OCI-M2 (cell line): ENCODE data around the gene C19orf33.
"Not testable (repeated sequence)": the region's sequence is repeated elsewhere in the genome, so short reads cannot be mapped to it uniquely, and the experiment has no call there.

Experiments
- DNase-seq: peaks from one replicate; lab custom pipeline; 2025; ENCODE audit not compliant: unreplicated experiment; lab: John Stamatoyannopoulos, UW

Gene C19orf33

DNA sequence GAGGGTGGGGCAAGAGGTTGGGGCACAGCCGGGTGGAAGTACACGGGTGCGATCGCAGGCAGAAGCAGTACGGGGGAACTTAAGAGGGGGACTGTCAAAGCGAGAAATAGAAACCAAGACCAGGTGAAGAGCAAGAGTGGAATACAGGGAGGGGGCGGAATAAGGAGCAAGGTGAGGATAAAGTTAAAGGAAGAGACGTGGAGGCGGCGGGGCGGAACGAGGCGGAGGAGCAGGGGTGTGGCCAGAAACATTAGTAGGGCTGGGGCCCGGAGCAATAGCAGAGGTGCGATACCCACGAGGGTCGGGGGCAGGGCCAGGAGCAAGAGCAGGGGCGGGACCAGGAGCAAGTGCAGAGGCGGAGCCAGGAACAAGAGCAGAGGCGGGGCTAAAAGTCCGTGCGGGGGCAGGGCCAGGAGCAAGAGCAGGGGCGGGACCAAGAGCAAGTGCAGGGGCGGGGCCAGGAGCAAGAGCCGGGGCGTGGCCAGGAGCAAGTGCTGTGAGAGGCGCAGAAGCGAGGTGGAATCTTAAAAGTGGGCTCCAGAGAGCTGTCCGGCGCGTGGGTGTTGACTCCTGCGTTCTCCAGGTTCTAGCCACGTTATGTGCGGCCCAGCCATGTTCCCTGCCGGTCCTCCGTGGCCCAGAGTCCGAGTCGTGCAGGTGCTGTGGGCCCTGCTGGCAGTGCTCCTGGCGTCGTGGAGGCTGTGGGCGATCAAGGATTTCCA is 32.7 kb downstream of the C19orf33 start:
- peak; percentile 99 for DNase-seq

DNA sequence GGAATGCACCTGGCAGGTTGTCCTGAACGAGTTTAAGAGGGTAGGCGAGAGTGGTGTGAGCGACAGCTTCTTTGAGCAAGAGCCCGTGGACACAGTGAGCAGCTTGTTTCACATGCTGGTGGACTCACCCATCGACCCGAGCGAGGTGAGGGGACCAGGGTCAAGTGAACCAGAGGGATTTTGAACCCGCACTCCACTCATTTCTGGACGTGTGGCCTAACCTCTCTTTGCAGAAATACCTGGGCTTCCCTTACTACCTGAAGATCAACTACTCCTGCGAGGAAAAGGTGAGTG is 33.3 kb downstream of the C19orf33 start:
- DNase-seq: no peak

DNA sequence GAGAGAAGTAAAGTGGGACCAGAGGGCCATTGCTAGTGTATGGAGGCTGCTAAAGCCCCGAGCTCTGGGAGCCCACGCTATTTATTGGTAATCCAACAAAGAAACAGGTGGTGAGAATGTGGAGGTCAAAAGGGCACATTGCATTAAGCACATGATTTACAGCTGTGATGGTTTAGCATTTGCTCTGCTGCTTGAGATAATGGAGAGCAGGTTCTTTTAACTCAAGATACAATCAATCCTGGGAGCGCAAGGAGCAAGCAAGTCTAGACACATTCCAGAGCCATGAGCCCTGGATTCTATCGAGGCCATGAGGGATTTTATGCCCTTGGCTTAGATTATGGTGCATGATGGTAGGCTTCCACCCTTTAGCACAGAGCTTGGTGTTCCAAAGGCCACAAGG is 35.0 kb downstream of the C19orf33 start:
- DNase-seq: not testable (repeated sequence)

DNA sequence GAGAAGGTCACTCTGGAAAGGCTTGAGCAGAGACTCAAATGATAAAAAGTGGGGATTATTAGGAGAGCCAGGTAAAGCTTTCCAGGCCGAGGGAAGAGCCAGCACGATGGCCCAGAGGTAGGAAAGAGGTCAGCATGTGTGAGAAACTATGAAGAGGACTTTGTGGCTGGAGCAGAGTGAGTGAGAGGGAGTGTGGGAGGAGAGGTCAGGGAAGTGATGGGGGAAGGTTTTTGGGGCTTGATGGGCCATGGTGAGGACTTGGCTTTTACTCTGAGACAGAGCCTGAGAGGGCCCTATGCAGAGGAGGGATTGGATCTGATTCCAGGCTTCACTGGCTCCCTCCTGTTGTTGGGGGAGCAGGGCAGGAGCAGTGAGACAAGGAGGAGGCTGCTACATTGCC is 36.9 kb downstream of the C19orf33 start:
- DNase-seq: no peak

DNA sequence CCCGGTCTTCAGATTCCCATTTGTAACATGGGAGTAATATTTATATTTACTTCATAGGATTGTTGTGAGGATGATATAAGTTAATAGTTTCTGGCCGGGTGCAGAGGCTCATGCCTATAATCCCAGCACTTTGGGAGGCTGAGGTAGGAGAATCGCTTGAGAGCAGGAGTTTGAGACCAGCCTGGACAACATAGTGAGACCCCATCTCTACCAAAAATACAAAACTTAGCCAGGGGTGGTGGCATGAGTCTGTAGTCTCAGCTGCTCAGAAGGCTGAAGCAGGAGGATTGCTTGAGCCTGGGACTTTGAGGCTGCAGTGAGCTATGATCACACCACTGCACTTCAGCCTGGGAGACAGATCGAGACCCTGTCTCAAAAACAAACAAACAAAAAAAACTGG is 42.8 kb downstream of the C19orf33 start:
- no peak for DNase-seq

DNA sequence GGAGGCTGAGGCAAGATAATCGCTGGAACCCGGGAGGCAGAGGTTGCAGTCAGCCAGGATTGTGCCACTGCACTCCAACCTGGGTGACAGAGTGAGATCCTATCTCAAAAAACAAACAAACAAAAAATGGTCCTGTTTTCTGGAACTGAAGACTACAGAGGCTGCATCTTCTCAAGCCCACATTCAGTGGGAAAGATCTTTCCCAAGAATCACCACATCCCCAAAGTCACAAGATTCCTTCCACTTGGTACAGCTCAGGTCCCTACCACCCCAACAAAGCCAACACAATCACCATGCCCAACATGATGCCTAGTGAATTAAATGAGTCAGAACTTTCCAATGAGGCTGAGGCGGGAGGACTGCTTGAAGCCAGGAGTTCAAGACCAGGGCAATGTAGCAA is 46.8 kb downstream of the C19orf33 start:
- DNase-seq: no peak

DNA sequence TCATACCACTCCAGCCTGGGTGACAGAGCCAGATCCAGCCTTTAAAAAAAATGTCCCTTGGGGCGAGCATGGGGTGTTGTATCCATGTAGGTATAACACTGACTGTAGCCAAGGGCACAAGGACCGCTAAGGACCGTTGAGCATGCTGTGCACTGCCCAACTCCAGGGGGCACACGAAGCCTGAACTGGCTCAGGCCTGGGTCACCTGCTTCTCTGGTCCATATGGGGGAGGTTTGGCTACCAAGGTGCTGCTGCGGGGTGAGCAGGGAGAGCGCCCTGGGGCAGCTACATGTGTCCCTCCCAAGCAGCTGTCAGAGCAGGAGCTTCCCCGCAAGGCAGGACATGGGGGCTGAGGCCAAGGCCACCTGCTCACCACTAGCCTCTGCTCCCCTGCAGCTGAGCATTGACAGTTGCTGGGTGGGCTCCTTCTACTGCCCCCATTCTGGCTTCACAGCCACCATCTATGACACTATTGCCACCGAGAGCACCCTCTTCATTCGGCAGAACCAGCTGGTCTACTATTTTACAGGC is 47.9 kb downstream of the C19orf33 start:
- no peak for DNase-seq

DNA sequence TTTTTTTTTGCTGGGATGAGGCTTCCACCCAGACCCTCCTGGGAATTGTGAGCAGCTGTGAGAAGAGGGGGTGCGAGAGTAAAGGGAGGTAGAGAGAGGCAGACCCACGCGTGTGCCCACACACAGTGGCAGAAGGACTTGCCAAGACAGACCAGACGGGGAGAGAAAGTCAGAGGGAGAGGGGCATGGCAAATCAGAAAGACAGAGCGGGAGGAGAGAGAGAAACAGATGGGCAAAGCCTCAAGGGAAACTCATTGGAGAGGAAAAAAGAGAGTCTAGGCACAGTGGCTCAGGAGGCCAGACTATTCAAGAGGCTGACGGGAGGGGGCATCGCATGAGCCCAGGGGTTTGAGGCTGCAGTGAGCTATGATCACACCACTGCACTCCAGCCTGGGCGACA is 48.6 kb downstream of the C19orf33 start:
- DNase-seq: no peak
